Right kidney (tissue), 9 donors: Measurements from ENCODE around the gene PIK3R5.
"Not testable (repeated sequence)": the region's sequence is repeated elsewhere in the genome, so short reads cannot be mapped to it uniquely, and the experiment has no call there.

Source experiments
- DNase-seq: peaks from one replicate; pipeline ENCODE4 v3.0.0-alpha.2; 2016
- long read RNA-seq, 8 donors: transcript quantifications; one replicate each; lab custom pipeline, GENCODE V29; 2026

PIK3R5 gene
- long read RNA-seq, donor 1 = 0 reads
- long read RNA-seq, donor 2 = 0 reads
- long read RNA-seq, donor 3, partial matches to known transcripts = 0 of 2 reads
- long read RNA-seq, donor 3, other reads (novel, unspliced or antisense) = 0 of 2 reads
- long read RNA-seq, donor 4 = 0 reads
- long read RNA-seq, donor 5 = 0 reads
- long read RNA-seq, donor 6 = 0 reads
- long read RNA-seq, donor 7 = 0 reads
- long read RNA-seq, donor 8 = 0 reads

GRCh38 chr17:8965394-8966168 lies at the start of gene PIK3R5:
Gene PIK3R5 (minus strand): TSS chr17:8965707. CDS start chr17:8911494, 54,213 bp downstream.
- peak; percentile 54 for DNase-seq

GRCh38 chr17:9011001-9011400 lies 45.5 kb upstream of the PIK3R5 start:
- DNase-seq = no peak

- DNase-seq = no peak
Observed at GRCh38 chr17:9009737-9010136, 44.2 kb upstream of the PIK3R5 start.

- no peak for DNase-seq
Observed at GRCh38 chr17:9009096-9009495, 43.6 kb upstream of the PIK3R5 start.

- DNase-seq = no peak
Observed at GRCh38 chr17:9007052-9007714, 41.7 kb upstream of the PIK3R5 start.

- DNase-seq = no peak
Observed at GRCh38 chr17:9006175-9006767, 40.8 kb upstream of the PIK3R5 start.

- no peak for DNase-seq
Observed at GRCh38 chr17:9004961-9005285, 39.4 kb upstream of the PIK3R5 start.

- no peak for DNase-seq
Observed at GRCh38 chr17:9004132-9004960, 38.8 kb upstream of the PIK3R5 start.

GRCh38 chr17:9003355-9004131 lies 38.0 kb upstream of the PIK3R5 start:
- DNase-seq = peak; percentile 54

- peak; percentile 78 for DNase-seq
Observed at GRCh38 chr17:9002606-9003354, 37.3 kb upstream of the PIK3R5 start.

GRCh38 chr17:9002227-9002605 lies 36.7 kb upstream of the PIK3R5 start:
- peak; percentile 35 for DNase-seq

GRCh38 chr17:9001559-9001958 lies 36.1 kb upstream of the PIK3R5 start:
- DNase-seq = no peak

GRCh38 chr17:8997994-8998628 lies 32.6 kb upstream of the PIK3R5 start:
- no peak for DNase-seq

- no peak for DNase-seq
Observed at GRCh38 chr17:8995711-8996110, 30.2 kb upstream of the PIK3R5 start.

- no peak for DNase-seq
Observed at GRCh38 chr17:8994319-8994718, 28.8 kb upstream of the PIK3R5 start.

- DNase-seq = peak; percentile 20
Observed at GRCh38 chr17:8991514-8992285, 26.2 kb upstream of the PIK3R5 start.

GRCh38 chr17:8988263-8988935 lies 22.9 kb upstream of the PIK3R5 start:
- not testable (repeated sequence) for DNase-seq

GRCh38 chr17:8986295-8986694 lies 20.8 kb upstream of the PIK3R5 start:
- no peak for DNase-seq
